Erythroblast (primary cell): ENCODE measurements around the gene ADK.

Experiments
- GATA1 ChIP-seq: IDR thresholded peaks from 2 replicates; pipeline ENCODE4 v1.6.1; 2011; ENCODE audit warnings: low read depth, mild to moderate bottlenecking, control low read depth, low read length, moderate library complexity
- POLR2A ChIP-seq: IDR thresholded peaks from 2 replicates; pipeline ENCODE4 v1.6.1; 2011; ENCODE audit warnings: mild to moderate bottlenecking, low read length

DNA sequence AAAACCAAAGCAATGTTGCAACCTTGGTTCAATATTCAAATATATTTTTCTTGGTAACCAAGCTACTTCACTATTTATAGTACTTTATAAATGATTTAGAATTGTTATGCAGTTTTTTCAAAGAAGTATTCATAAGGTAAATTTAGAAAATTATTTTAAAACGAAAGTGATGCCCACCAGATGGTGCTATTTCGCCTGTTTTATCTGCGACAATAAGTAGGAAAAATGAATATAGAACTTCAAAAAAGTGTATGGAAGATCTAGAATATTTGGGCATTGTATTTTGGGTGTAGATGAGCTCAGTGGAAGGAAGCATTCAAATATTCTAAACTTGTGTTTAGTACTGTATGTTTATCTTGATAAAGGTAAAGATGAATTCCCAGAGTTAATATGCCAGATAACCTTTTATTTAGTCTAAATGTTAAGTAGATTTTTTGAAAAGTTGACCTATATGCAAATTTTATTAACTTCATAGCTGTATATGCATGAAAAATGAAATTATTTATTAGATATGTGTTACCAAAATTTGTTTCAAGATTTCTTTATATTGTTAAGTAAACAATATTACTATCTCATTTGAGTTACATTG lies 93.2 kb downstream of the ADK start:
- TF ChIP-seq POLR2A (no peak), GATA1 (no peak)
